Activated CD4-positive, CD25-positive, alpha-beta regulatory T cell treated with anti-CD3 and anti-CD28 coated beads, Interleukin-2, amount 50 U/mL, for 24 hours (primary cell): ENCODE measurements around the gene ADGRG3.

Source experiments
- ATAC-seq, 2 donors: fragments of 150-1000 bp; cut with Tn5 transposase; one replicate each; pipeline ENCODE4 v1.10.0; 2021; ENCODE audit warnings: mild to moderate bottlenecking in 1 of 2, moderate library complexity in 1 of 2

The ADGRG3 gene

DNA sequence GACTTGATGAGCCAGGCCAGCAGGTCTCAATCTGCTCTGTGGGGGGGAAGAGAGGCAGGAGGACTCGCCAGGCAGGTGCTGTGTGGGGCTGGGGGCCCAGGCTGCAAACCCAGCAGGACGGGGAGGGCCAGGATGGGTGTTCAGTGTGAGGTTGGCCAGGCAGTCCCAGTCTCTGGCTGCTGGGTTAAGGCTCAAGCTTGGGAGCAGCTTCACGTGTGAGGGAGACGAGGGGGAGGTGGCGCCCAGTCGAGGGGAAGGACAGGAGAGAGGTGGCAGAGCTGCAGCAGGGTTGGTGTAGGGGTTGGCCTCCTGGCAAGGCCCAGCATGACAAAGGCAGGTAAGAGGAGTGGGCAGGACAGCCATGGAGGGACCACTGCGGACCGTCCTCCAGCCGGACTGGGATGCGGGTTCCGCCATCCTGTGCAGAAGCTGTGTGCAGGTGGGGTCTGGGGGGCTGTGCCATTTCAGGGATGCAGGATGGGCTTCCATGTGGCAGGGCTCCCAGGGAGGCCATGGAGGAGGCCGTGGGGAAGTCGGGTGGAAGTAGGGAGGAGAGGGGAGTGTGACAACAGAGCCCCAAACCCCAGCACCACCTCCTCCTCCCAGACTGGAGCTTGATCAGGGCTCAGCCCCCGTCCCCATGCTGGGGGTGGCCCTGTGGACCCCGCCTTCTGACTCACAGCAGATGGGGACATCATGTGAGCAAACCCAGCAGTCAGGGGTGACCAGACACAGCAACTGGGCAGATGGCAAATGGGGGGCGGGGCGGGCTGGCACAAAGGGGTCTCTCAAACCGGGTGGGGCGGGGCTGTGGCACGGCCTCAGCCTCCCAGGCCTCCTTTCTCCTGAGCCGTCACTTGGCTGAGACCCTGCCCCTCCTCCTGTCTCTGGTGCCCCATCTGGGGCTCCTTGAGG, 36.9 kb upstream of the ADGRG3 start:
- ATAC-seq = no peak

DNA sequence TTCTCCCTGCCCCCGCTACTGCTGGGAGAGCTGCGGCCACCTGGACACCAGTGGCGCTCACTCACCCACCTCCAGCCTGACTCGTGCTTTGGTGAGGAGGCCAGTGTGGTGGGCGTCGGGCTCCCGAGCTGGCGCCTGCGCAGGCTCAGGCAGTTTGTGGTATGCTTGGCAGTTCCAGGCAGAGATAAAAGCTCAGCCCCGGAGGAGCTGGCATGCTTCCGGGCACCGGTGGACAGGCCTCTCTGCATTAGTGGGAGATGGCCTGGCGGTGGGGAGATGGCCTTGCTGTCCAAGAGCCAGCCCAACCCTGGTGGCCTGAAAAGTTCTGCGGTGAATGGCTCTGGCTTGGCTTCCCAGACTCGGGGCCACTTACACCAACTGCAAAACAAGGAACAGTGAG, 35.5 kb upstream of the ADGRG3 start:
- ATAC-seq = no peak

DNA sequence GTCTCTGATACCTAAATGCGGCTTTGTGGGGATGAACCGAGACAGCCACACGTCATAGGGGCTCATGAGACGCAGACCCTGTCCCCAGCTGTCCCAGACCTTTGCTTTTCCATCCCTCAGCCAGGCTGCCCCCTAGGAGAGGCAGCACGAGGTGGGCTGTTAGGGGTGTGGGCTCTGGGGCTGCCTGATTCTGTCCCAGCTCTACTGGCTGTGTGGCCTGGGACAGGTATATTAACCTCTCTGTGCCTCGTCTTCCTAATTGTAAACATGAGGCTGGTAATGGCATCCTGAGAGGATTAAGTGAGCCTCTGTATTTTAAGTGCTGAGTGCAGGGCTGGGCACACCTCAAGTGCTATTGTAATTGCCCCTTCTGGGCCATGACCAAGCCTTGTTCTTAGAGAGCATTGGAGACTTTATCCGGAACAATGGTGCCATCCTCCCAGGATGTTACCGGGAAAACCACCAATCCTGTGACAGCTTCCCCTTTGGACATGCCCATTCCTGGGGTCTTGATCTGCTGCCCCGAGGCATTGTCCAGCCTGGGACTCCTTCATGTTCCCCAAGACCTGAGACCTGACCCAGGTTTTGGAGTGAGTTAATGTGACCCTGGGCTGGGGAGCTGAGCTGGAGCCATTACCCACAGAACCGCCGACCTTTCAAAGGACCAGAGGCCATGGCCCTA, 34.6 kb upstream of the ADGRG3 start:
- ATAC-seq = no peak

DNA sequence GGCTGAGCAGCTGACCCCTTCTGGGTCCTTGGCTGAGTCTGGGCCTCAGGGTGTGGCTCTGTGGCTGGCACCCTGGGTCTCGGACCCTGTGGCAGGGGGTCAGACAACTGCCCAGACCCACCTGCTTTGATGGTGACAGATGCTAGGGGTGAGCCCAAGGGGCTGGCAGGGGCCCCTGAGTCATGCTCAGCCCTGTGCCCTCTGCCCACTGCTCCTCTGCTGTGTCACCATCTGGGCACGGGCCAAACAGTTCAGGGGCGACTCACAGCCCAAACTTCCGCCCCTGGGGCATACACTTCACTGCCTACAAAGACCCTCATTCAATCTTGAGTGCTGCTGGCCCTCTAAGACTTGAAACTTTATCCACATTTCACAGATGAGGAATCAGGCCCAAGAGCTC, 33.9 kb upstream of the ADGRG3 start:
- ATAC-seq = no peak

DNA sequence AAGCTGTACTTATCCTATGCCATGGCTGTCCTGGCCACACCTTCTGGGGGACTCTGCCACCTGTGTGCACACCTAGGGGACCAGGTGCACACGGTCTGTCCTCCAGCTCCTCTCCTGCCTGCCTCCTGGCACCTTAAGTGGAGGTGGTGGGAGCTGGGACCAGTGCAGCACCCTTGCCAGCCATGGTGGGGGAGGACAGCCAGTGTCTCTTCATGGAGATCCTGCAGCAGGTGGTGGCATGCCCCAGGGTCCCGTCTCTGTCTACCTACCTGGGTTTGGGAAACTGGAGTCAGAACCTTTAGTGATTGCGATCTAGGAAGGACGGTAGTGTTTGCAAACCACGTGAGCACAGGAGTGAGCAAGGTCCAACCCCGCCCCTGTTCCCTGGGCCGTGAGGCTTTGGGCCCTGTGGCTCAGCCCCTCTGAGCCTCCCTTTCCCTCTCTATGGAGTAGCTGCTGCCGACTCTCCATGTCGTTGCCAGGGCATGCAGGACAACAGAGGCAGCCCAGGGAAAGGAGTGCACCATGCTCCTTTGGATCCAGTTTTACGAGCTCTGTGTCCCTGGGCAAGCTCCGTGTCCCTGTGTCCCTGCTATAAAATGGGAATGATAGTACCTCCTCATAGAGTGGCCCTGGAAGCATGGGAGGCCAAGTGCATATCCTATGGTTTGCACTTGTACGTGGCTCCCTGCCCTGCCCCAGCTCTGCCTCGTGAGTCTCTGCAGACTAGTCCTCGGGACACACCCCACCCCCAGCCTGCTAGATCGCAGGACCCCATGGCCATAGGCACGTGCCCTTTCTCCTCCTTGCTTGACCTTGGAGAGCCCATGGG, 32.6 kb upstream of the ADGRG3 start:
- ATAC-seq = no peak

DNA sequence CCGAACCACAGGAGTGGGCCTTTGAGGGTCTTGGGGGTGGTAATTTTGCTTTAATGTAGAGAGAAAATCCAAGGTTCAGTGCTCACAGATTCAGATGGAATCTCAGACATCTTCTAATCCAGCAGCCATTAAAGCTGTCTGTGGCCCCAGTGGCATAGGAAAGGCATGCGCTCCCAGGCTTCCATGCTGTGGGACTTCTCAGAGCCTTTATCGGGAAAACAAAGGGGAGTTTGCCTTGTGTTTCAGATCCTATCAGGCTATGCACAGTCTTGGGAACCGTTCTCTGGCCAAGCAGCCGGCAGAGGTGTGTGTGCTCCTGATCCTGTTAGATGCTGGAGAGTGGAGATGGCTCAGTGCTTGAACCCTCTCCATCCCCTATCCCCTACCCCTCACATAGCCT, 31.9 kb upstream of the ADGRG3 start:
- ATAC-seq = no peak

DNA sequence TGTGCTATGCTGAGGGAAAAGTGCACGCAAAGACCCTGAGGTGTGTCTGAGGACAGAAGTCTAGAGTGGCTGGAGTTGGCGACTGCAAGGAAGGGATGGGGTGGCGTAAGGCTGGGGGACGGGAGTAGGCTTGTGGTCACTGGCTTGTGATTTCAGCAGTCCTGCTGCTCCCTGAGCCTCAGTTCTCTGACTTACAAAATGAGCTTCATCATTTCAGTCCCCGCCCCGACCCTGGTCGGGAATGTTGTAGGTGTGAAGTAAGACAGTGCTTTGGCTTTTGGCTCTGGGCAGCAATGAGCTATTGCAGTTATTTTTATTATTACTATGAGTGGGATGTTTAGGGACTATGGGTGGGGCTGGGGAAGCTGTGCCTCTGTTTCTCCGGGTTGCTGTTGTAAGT, 31.1 kb upstream of the ADGRG3 start:
- no peak for ATAC-seq

DNA sequence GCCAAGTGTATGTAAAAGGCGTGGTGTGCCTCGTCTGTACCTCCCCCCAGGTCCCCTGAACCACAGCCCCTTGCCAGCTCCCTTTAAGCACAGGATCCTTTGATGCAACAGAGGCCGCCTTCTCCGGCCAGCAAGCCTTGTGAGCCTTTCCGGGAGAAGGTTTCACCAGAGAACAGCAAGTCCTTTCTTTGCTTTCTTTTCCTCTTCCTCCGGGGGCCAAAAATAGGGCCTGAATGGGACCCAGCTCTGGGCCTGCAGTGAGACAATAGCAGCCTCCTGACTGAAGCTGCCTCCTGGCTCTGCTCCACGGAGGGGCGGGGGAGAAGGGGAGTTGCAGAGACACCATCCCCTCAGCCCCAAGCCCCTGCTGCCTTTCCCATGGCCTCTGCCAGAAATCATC, 30.7 kb upstream of the ADGRG3 start:
- ATAC-seq = no peak

DNA sequence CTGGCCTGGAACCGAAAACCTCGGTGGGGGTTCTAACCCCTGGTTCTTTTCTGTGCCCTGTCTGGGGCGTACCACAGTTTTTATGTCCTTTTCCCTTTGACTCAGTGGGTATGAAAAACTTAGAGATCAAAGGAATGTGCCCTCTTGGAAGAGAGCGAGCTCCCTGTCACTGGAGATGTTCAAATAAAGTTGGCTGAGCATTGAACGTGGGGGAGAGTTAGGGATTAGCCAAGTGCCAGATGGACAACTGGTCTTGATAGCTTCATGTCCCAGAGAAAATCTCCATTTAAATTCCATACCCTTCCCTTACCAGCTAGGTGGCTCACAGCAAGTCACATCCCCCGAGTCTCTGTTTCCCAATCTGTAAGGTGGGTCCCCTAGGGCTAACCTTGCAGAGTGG, 30.1 kb upstream of the ADGRG3 start:
- ATAC-seq = no peak

DNA sequence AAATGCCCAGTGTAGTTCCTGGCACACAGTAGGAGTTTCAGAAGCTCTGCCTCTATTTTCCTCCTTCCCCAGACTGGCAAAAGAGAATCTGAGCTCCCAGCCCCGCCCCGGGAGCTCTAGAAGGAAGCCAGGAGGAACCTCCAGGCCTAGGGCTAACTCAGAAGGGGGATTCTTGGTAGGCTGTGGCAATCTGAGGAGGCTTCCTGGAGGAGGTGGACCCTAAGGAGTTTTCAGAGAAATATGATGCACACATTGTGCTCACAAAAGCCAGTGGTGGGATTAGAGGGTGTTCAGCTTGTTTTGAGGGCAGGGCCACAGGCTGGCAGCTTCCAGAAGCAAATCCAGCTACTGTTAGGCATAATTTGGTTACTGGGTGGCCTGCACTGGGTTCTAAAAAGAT, 29.7 kb upstream of the ADGRG3 start:
- ATAC-seq = no peak

DNA sequence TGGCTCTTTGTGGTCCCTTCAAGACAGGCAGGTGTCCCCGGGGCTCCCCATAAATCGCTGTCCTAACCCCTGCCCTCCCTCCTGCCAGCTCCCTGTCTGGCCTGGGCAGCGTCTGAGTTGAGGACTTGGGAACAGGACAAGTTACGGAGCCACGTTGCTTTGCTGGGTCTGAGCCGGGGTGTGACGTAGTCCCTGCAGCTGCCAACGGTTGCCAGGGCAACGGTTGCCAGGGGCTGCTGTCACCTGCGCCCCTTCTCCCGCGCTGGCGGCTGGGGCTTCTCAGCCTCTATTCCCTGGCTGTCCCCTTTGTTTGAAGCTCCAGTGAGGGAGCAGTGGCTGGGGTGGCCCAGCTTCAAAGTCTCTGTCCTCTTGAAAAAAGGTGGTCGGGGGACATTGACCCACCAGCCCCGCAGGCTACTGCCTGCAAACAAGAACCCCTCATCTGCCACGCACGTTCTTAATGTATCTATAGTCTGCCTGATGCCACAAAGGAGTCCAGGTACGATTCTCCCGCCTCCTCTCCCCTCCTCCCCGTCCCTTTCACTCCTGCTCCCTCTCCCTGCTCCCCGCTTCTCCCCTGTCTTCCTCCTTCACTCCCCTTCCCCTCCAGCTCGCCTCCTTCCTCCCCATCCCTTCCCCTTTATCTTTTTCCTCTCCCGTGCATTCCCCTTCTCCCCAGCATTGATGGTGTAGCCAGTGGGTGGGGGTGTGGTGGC, 28.8 kb upstream of the ADGRG3 start:
- ATAC-seq = no peak

DNA sequence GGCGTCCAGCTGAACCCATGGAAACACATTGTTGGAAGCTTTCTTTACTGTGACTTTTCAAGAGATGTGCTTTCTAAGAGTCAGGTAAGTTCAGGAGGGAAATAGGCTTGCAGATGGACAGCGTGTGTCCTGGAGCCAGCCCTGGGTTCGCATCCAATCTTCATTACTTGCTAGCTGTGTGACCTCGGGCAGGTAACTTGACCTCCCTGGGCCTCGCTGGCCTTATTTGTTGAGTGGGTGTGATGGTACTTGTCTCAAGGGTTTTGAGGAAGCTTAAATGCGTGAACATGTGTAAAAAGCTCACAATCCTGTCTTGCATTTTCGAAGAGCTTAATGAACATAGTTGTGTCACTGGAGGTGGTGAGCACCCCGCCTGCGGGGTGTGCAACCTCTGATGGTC, 27.9 kb upstream of the ADGRG3 start:
- ATAC-seq = no peak

DNA sequence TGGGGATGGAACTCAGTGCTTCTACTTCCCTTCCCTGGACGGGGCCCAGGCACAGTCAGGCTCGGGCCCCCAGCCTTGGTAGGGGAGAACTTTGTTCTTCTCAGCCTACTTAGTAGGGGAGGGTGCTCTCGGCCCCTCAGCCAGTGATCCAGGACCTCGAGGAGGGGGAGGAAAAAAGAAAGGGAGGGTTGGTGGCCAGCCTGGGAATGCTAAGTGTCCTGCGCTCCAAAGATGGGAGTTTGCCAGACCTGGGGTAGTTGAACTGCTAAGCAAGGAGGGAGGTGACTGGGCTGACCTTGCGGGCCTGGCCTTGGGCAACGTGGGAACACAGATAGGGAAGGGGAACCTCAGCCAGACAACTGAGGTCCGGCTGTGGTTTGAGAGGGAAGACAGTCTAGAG, 27.5 kb upstream of the ADGRG3 start:
- no peak for ATAC-seq

DNA sequence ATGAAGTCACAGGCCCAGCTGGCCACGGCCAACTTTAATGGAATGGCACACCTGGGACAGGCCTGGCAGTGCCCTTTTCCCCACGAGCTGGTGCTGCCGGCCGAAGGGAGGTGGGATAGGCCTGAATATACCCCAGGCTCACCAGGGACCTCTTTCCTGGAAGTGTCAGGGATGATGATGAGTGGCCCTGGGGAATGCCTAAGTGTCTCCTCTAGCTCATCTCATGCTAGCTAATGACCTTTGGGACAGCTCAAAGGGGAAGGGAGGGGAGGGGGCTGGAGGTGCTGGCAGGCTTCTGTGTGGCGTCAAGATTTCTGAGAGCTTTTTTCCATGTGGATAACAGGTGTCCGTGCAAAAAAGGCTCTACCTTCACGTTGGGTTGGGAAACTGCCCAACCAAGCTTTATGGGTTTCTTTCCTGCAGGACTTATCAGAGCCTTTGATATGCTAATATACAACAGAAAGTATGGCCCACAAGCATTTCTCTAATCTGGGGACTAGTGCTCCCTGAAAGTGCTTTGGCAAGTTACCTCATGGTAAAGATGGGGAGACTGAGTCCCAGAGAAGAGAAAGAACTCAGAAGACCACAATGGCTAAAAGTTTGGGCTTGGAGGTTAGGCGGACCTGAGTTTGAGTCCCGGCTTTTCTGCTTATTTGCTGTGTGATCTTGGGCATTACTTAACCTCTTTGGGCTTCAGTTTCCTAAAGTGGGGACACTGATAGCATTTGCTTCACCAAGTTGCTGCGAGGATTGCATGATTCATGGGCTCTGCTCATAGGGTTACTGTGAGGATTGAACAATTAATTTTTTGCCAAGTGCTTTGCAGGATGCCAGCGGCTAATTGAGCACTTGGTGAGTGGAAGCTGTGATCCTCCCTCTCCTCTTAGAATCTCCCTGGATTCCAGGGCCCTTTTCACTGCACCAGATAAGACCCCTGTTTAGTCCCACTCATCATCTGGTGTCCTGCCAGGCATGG, 25.7 kb upstream of the ADGRG3 start:
- ATAC-seq = no peak

DNA sequence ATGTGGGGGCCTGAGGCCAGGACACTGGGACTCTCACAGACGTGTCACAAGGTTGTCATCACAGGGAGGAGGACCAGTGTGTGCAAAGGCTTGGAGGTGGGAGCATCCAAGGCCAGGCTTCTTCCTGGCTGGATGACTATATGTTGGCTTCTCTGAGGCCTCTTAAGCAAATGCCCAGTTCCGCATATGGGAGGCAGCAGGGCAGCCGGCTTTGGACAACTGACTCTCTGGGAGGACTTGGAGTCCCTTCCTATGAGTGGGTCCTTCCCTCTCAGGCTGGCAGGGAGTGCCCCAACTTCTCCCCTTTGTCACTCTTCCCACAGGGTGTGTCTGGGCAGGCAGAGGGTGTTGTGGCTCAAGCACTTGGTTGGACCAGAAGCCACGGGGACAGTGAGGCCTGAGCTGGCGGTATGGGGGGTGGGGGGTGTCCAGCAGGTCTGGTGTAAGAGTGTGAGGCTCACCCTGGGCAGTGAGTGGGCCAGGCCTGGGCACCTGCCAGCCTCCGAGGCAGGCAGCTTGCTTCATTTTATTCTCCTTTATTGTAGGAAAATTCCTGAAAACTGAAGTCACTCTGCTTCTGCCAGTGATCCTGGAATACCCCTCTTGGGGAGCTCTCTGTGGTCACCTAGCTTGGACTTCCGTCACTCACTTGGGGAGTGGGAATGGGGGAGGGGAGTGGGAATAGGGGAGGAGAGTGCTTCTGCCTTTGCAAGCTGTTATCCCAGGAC, 24.8 kb upstream of the ADGRG3 start:
- ATAC-seq = no peak

DNA sequence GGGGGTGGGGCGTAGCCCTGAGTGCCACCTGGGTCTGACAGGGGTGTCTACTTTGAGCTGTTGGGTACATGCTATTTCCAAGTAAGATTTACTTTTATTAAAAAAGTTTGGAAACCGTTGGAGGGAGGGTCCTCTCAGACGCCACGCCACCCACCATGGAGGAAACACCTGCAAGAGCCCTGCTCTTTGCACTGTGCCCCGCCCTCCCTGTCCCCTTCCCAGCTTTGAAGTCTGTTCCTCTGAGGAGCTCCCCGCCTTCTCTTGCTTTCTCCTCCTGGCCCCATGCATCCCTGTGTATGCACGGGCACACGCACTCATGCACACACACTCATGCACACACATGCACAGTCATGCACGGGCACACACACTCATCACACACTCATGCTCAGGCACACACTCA, 24.2 kb upstream of the ADGRG3 start:
- no peak for ATAC-seq

DNA sequence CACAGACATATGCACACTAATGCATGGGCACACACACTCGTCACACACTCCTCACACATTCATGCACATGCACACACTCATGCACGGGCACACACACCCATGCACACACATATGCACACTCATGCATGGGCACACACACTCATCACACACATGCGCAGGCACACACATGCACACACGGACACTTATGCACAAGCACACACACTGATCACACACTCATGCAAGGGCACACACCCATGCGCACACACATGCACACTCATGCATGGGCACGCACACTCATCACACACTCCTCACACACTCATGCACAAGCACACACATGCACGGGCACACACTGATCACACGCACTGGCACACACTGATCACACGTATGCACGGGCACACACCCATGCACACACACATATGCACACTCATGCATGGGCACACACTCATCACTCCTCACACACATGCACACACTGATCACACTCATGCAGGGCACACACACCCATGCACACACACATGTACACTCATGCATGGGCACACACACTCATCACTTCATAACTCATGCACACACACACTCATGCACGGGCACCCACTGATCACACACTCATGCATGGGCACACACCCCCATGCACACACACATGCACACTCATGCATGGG, 23.6 kb upstream of the ADGRG3 start:
- no peak for ATAC-seq

DNA sequence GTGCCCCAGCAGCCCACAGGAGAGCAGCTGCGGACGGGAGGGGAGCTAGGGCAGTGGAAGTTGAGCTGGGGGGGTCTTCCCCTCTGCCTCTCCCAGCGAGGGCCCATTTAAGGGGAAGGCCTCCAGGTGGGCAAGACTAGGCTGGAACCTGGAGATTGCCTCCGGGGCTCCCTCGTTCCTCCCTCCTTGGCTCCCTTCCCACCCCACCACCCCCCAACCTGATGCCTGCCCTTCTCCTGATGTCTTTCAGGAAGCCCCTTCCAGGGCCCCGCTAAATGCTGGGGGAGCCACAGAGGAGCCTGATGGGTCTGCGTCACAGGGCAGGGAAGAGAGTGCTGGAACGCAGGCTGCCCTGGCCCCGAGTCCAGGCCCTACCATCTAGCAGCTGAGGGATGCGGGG, 22.9 kb upstream of the ADGRG3 start:
- no peak for ATAC-seq

DNA sequence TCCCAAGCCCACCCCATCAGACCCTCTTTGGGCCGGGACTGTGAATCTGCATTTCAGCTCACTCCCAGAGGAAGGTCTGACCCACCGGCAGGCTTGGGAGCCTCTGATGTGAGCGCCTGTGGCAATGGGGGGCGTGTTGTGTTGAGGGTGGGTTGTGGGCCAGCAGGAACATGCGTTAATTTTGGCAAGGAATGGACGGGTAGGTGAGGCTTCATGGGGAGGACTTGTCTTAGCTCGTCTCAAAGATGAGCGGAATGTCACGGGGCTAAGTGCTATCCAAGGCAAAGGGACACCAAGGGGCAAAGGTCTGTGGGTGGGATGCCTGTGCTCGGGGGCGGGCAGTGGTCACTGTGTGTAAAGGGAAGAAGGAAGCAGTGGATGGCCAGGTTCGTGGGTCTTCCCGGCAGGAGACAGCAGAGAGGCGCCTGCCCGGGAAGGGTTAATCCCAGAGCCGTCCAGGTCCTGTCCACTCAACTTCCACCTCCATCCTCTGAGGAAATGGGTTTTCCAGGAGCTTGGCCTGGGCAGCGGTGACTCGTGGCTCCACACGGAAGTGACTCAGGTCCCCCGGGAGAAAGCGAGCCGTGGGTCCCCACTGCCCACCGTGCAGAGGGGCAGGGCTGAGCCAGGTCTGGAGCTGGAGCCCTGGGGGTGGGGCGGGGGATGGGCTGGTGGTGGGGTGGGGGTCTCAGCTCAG, 22.3 kb upstream of the ADGRG3 start:
- ATAC-seq = no peak
